Breast epithelium (tissue), 3 donors: ENCODE measurements around the gene CA10.

ENCODE experiments used
- POLR2A ChIP-seq: fragments of 450-650 bp; IDR thresholded peaks from one replicate; pipeline ENCODE4 v1.6.1; 2016; ENCODE audit warnings: antibody characterized with exemption, mild to moderate bottlenecking, moderate library complexity
- TF ChIP-seq, protein P1 (sequence below), 3 donors: fragments of 450-650 bp; IDR thresholded peaks; one replicate each; pipeline ENCODE4 v1.5.1; 2016 to 2017; ENCODE audit warnings: antibody characterized with exemption in 3 of 3, mild to moderate bottlenecking in 3 of 3, moderate library complexity in 3 of 3

DNA sequence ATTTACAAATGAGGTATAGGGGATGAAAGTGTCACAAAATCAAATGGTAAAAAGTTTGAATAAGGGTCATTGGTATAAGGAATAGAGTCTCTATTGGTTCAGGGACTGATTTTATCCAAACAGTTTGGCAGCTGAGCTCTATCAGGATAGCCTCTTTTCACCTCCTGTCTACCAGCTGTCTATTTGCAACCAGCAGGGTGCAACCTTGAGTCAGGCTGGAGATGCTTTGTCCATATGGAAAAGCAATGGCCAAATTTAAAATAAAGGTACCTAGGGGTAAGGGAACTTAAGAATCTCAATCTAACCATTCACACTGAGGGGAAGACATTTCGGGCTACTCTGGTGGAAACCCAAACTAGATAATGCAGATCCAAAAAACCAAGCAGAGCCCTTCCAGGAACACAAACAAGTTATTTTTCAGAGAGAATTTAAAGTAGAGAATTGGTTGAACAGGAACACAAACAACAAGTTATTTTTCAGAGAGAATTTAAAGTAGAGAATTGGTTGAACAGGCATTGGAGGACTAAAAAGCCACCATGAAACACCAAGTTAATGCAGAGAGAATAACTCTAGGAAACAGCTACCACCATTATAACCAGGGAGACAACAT is 12.6 kb upstream of the CA10 start:
- TF ChIP-seq, protein P1, sequence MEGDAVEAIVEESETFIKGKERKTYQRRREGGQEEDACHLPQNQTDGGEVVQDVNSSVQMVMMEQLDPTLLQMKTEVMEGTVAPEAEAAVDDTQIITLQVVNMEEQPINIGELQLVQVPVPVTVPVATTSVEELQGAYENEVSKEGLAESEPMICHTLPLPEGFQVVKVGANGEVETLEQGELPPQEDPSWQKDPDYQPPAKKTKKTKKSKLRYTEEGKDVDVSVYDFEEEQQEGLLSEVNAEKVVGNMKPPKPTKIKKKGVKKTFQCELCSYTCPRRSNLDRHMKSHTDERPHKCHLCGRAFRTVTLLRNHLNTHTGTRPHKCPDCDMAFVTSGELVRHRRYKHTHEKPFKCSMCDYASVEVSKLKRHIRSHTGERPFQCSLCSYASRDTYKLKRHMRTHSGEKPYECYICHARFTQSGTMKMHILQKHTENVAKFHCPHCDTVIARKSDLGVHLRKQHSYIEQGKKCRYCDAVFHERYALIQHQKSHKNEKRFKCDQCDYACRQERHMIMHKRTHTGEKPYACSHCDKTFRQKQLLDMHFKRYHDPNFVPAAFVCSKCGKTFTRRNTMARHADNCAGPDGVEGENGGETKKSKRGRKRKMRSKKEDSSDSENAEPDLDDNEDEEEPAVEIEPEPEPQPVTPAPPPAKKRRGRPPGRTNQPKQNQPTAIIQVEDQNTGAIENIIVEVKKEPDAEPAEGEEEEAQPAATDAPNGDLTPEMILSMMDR (IDR thresholded peaks at IDR 0.05) = peak in 1 of 3 donors; percentile 32
- TF ChIP-seq POLR2A = no peak
